Pancreas (tissue), 10 donors: ENCODE data around the gene DNAJB5. TPM values are rescaled to one million over a fixed set of nuclear protein-coding genes. Genes with fewer than 3 reads are reported as not detected.

Source experiments
- ATAC-seq, 4 donors: fragments of 200-7000 bp; cut with Tn5 transposase; one replicate each; pipeline versions ENCODE4 v1.8.0 to v1.9.1; 2020; ENCODE audit warnings: mild to moderate bottlenecking in 4 of 4, moderate library complexity in 4 of 4
- DNase-seq, 6 donors: peaks; one replicate each; pipeline ENCODE4 v3.0.0-alpha.2; 2020
- FAIRE-seq: peaks from 2 replicates; lab custom pipeline; 2012; peaks lifted over from hg19 to GRCh38; lab: Jason Lieb, UNC
- H3K27ac ChIP-seq, 4 donors: fragments of 200-600 bp; sonication (generic); 1 replicate in 3 of 4; 2 replicates in 1 of 4; pipeline versions ENCODE4 v1.5.0 to v1.8.0; 2020
- H3K27me3 ChIP-seq, 4 donors: fragments of 200-600 bp; one replicate each; pipeline ENCODE4 v1.8.0; 2021
- H3K36me3 ChIP-seq, 3 donors: fragments of 200-600 bp; sonication (generic) in 1 of 3; one replicate each; pipeline versions ENCODE4 v1.5.0 to v1.8.0; 2020 to 2021
- H3K4me1 ChIP-seq, 3 donors: fragments of 200-600 bp; one replicate each; pipeline ENCODE4 v1.8.0; 2021
- H3K4me3 ChIP-seq, 4 donors: fragments of 200-600 bp; sonication (generic) in 2 of 4; one replicate each; pipeline versions ENCODE4 v1.5.0 to v1.8.0; 2020 to 2021
- H3K9me3 ChIP-seq, 4 donors: fragments of 200-600 bp; one replicate each; pipeline ENCODE4 v1.8.0; 2021
- WGBS, 2 donors: extraction: QIAGEN DNeasy Blood & Tissue Kit; methylation state at CpG; one replicate each; pipeline ENCODE4 v1.1.7; 2013; 5-methylcytosine and 5-hydroxymethylcytosine counted together
- intact Hi-C, 3 donors: fragments of 100-400 bp; cut with DNase I; formaldehyde crosslinking; loops; one replicate each; pipeline versions ENCODE4 v1.11.1 to v1.14.2; 2022
- polyA plus RNA-seq, 2 donors: library from polyadenylated mRNA; stranded (reverse); fragments of 200-250 nt; gene quantifications; one replicate each; pipeline ENCODE4 v1.2.3, GENCODE V29; 2013
- total RNA-seq, 6 donors: library from RNA; stranded (reverse); fragmentation: NEBNext Ultra II Directional in 4 of 6; extraction: Animal tissue kit (Norgen Biotek cat#: 25700) in 4 of 6; gene quantifications; one replicate each; pipeline versions ENCODE4 v1.2.1 to v1.2.4, GENCODE V29; 2021 to 2023
- TF ChIP-seq, protein P1 (sequence below), 4 donors: fragments of 200-600 bp; sonication (generic) in 3 of 4; IDR thresholded peaks; one replicate each; pipeline versions ENCODE4 v1.5.0 to v1.8.0; 2021; ENCODE audit warnings: antibody characterized with exemption in 4 of 4
- donor health status: healthy with polysubstance abuse.
- donor health status: DM: no; HTN: no; CAD: no; lungs with moderate emphysema.
- donor health status: DM: no; HTN: no; CAD: no.
- donor health status: control.
- donor health status: control.
- donor health status: Bipolar disorder and iron deficiency.
- donor health status: DM: yes; HTN: yes; CAD: no.
- donor health status: DM: no; HTN: no; CAD: no.
- donor health status: DM: no; HTN: no; CAD: no.
- donor health status: DM: yes; HTN: yes; CAD: no.

The DNAJB5 gene
- total and polyA plus RNA-seq, 8 donors, result 0.97 to 4.7 (median 2.4) TPM

DNA sequence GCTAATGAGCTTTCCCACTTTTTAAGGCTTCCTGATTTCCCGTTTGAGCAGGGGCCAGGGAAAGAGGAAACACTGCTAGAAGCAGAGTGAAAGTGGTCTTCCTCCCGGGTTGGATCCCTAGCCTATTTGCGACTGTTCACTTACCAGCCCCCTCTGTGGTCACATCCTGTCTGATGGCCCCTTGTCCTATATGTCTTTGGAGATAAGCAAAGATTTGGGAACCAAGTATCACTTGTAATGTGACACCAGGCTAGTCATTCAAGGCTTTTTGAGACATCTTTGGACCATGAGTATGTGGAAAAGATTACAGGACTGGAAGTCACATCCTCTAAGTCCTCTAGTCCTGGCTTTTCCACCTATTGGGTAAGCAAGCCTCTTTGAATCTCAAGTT, 6.1 kb downstream of the DNAJB5 start:
- Histone ChIP-seq H3K27me3 (no peaks in the 10 kb centered on the region), H3K27ac (no peak overlapping the region), H3K9me3 (no peaks in the 10 kb centered on the region), H3K4me3 (no peak overlapping the region), H3K4me1 (peaks cover 0 to 3% (median 0%) of the 10 kb centered on the region in 3 donors), H3K36me3 (no peaks in the 10 kb centered on the region)
- intact Hi-C loops, result no loop called here
- 61 to 67% methylated on average over 3 of the region's 3 CpGs for WGBS, 2 donors
- ATAC-seq, result no peak
- TF ChIP-seq, protein P1, sequence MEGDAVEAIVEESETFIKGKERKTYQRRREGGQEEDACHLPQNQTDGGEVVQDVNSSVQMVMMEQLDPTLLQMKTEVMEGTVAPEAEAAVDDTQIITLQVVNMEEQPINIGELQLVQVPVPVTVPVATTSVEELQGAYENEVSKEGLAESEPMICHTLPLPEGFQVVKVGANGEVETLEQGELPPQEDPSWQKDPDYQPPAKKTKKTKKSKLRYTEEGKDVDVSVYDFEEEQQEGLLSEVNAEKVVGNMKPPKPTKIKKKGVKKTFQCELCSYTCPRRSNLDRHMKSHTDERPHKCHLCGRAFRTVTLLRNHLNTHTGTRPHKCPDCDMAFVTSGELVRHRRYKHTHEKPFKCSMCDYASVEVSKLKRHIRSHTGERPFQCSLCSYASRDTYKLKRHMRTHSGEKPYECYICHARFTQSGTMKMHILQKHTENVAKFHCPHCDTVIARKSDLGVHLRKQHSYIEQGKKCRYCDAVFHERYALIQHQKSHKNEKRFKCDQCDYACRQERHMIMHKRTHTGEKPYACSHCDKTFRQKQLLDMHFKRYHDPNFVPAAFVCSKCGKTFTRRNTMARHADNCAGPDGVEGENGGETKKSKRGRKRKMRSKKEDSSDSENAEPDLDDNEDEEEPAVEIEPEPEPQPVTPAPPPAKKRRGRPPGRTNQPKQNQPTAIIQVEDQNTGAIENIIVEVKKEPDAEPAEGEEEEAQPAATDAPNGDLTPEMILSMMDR (IDR thresholded peaks at IDR 0.05), result no peak
- no peak for FAIRE-seq
- no peak for DNase-seq

DNA sequence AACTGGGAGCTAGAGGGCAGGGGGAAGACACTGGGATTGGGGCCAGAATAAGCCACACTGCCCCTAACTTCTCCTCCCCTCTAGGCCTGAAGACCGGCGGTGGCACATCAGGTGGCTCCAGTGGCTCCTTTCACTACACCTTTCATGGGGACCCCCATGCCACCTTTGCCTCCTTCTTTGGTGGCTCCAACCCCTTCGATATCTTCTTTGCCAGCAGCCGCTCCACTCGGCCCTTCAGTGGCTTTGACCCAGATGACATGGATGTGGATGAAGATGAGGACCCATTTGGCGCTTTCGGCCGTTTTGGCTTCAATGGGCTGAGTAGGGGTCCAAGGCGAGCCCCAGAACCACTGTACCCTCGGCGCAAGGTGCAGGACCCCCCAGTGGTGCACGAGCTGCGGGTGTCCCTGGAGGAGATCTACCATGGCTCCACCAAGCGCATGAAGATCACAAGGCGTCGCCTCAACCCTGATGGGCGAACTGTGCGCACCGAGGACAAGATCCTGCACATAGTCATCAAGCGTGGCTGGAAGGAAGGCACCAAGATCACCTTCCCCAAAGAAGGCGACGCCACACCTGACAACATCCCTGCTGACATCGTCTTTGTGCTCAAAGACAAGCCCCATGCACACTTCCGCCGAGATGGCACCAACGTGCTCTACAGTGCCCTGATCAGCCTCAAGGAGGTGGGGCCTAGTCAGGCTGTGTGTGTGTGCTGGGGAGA, 6.8 kb downstream of the DNAJB5 start:
- Histone ChIP-seq H3K4me1 (peaks cover 0 to 3% (median 0%) of the 10 kb centered on the region in 3 donors), H3K27me3 (no peaks in the 10 kb centered on the region), H3K9me3 (no peaks in the 10 kb centered on the region), H3K27ac (no peak overlapping the region), H3K4me3 (no peak overlapping the region), H3K36me3 (no peaks in the 10 kb centered on the region)
- intact Hi-C loops, result no loop called here
- FAIRE-seq (no peak), DNase-seq (no peak), ATAC-seq (no peak)
- TF ChIP-seq, protein P1 (IDR thresholded peaks at IDR 0.05), result no peak
- 95 to 96% methylated on average over 26 of the region's 26 CpGs for WGBS, 2 donors

DNA sequence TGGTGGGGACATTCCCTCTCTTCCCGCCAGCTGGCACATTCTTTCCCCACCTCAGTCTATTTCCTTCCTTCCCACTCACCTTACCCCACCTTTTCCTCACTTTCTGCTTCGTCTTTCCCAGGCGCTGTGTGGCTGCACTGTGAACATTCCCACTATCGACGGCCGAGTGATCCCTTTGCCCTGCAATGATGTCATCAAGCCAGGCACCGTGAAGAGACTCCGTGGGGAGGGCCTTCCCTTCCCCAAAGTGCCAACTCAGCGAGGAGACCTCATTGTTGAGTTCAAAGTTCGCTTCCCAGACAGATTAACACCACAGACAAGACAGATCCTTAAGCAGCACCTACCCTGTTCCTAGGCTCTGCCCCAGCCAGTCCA, 7.3 kb downstream of the DNAJB5 start:
- 71 to 77% methylated on average over 10 of the region's 10 CpGs for WGBS, 2 donors
- no peak for FAIRE-seq
- H3K36me3 ChIP-seq, result no peaks in the 10 kb centered on the region
- no peak overlapping the region for H3K27ac ChIP-seq
- no peaks in the 10 kb centered on the region for H3K9me3 ChIP-seq
- H3K4me1 ChIP-seq, result peaks cover 0 to 3% (median 0%) of the 10 kb centered on the region in 3 donors
- no peak overlapping the region for H3K4me3 ChIP-seq
- no peak for DNase-seq
- no peak for ATAC-seq
- intact Hi-C loops, result no loop called here
- TF ChIP-seq, protein P1 (IDR thresholded peaks at IDR 0.05), result no peak
- no peaks in the 10 kb centered on the region for H3K27me3 ChIP-seq

DNA sequence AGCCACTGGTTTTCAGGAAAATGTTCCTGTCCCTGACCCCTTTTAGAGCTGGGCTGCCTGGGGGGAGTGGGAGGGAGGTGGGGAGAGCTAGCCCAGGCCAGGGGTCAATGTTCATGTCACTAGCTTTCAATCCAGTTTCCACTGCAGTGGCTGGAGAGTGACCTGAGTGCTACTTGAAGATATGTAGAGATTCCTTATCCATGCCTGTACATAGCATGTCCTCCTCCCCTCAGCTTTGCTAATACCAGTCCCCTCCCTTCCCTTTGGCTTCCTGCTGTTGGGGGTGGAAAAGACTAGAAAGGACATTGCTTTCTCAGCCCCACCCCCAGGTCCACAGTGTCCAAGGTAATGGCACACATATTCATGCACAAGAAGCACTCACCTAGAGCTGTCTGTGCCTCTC, 7.8 kb downstream of the DNAJB5 start:
- Histone ChIP-seq H3K36me3 (no peaks in the 10 kb centered on the region), H3K4me1 (peaks cover 0 to 3% (median 0%) of the 10 kb centered on the region in 3 donors), H3K27ac (no peak overlapping the region), H3K4me3 (no peak overlapping the region), H3K9me3 (no peaks in the 10 kb centered on the region), H3K27me3 (no peaks in the 10 kb centered on the region)
- DNase-seq (no peak), FAIRE-seq (no peak), ATAC-seq (no peak)
- intact Hi-C loops, result no loop called here
- TF ChIP-seq, protein P1 (IDR thresholded peaks at IDR 0.05), result no peak

DNA sequence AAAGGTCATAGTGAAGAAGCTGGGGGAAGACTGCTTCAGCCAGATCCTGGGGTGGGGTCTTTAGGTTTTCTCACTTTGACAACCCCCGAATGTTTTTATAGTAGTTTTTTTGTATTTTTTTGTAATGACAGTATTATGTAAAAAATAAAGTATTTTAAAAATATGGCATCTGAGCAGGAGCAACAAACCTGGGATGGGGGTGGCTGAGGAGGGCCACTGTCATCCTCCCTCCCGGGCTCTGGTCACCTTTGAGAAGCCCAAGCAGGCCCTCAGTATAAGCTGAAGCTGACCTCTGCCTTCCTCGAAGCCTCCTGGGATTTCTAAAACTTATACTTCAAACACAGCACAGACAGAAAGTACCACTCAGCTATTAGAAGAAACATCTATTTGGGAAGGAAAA, 8.7 kb downstream of the DNAJB5 start:
- no peak overlapping the region for H3K27ac ChIP-seq
- FAIRE-seq, result no peak

More for the DNA sequence above, 8.7 kb downstream of the DNAJB5 start:
- TF ChIP-seq, protein P1 (IDR thresholded peaks at IDR 0.05), result no peak
- H3K36me3 ChIP-seq, result no peaks in the 10 kb centered on the region
- H3K4me3 ChIP-seq, result no peak overlapping the region
- H3K4me1 ChIP-seq, result peaks cover 0 to 3% (median 0%) of the 10 kb centered on the region in 3 donors
- H3K27me3 ChIP-seq, result no peaks in the 10 kb centered on the region
- WGBS, 2 donors, result 86 to 88% methylated on average over 3 of the region's 3 CpGs
- intact Hi-C loops, result no loop called here
- DNase-seq (no peak), ATAC-seq (no peak)
- no peaks in the 10 kb centered on the region for H3K9me3 ChIP-seq
